Mesenchymal stem cell (in vitro differentiated cells and primary cell): ENCODE results near the gene RENBP.

Experiments
- DNase-seq: peaks from one replicate; pipeline ENCODE4 v3.0.0-alpha.2; 2013
- H2AFZ ChIP-seq: one replicate; pipeline ENCODE4 v1.6.1; 2013; ENCODE audit warnings: low read depth, mild to moderate bottlenecking, control low read depth, inconsistent platforms, low read length, moderate library complexity
- H2AK5ac ChIP-seq: 2 replicates; pipeline ENCODE4 v1.6.1; 2013; ENCODE audit warnings: low read length, moderate library complexity, mild to moderate bottlenecking, inconsistent platforms; ENCODE audit not compliant: severe bottlenecking
- H2BK120ac ChIP-seq: one replicate; pipeline ENCODE4 v1.6.1; 2013; ENCODE audit warnings: low read depth, mild to moderate bottlenecking, inconsistent platforms, low read length, moderate library complexity
- H2BK12ac ChIP-seq, 2 experiments: one replicate each; pipeline ENCODE4 v1.6.1; 2013; ENCODE audit warnings: inconsistent platforms in 2 of 2, low read length in 2 of 2, mild to moderate bottlenecking in 2 of 2, moderate library complexity in 2 of 2, control low read depth in 1 of 2
- H2BK15ac ChIP-seq: one replicate; pipeline ENCODE4 v1.6.1; 2013; ENCODE audit warnings: mild to moderate bottlenecking, low read depth, inconsistent platforms; ENCODE audit not compliant: poor library complexity, severe bottlenecking
- H2BK5ac ChIP-seq: 2 replicates; pipeline ENCODE4 v1.6.1; 2013; ENCODE audit warnings: low read depth, mild to moderate bottlenecking, low read length, control low read depth, inconsistent platforms; ENCODE audit not compliant: poor library complexity, severe bottlenecking
- H3K14ac ChIP-seq, 2 experiments: one replicate each; pipeline ENCODE4 v1.6.1; 2013; ENCODE audit warnings: inconsistent platforms in 2 of 2, low read length in 2 of 2, control low read depth in 1 of 2, mild to moderate bottlenecking in 1 of 2, moderate library complexity in 1 of 2
- H3K18ac ChIP-seq, 2 experiments: one replicate each; pipeline ENCODE4 v1.6.1; 2013; ENCODE audit warnings: inconsistent platforms in 2 of 2, low read length in 2 of 2, control low read depth in 1 of 2, low read depth in 1 of 2, mild to moderate bottlenecking in 1 of 2
- H3K23ac ChIP-seq, 2 experiments: one replicate each; pipeline ENCODE4 v1.6.1; 2013; ENCODE audit warnings: inconsistent platforms in 2 of 2, low read length in 2 of 2, mild to moderate bottlenecking in 2 of 2, moderate library complexity in 2 of 2, control low read depth in 1 of 2
- H3K27ac ChIP-seq: 2 replicates; pipeline ENCODE4 v1.5.1; 2013; ENCODE audit warnings: mild to moderate bottlenecking, moderate library complexity, low read length, control low read depth, inconsistent platforms; ENCODE audit not compliant: poor library complexity, severe bottlenecking
- H3K27me3 ChIP-seq, 2 experiments: 2 replicates each; pipeline versions ENCODE4 v1.6.1 to v1.7.0; 2013; ENCODE audit warnings: low read length in 2 of 2, mild to moderate bottlenecking in 2 of 2, moderate library complexity in 2 of 2, control low read depth in 1 of 2, inconsistent platforms in 1 of 2; ENCODE audit not compliant: control insufficient read depth in 1 of 2, insufficient read depth in 1 of 2
- H3K36me3 ChIP-seq, 2 experiments: 2 replicates each; pipeline versions ENCODE4 v1.6.1 to v1.7.0; 2013; ENCODE audit warnings: low read length in 2 of 2, control low read depth in 1 of 2, inconsistent platforms in 1 of 2, low read depth in 1 of 2, mild to moderate bottlenecking in 1 of 2; ENCODE audit not compliant: insufficient read depth in 2 of 2, control insufficient read depth in 1 of 2
- H3K4ac ChIP-seq, 2 experiments: one replicate each; pipeline ENCODE4 v1.6.1; 2013; ENCODE audit warnings: inconsistent platforms in 2 of 2, low read length in 2 of 2, mild to moderate bottlenecking in 2 of 2, moderate library complexity in 2 of 2, control low read depth in 1 of 2, low read depth in 1 of 2
- H3K4me1 ChIP-seq: 2 replicates; pipeline ENCODE4 v1.6.1; 2013; ENCODE audit warnings: low read depth, low read length, control low read depth; ENCODE audit not compliant: control insufficient read depth, insufficient read depth
- H3K4me2 ChIP-seq: 2 replicates; pipeline ENCODE4 v1.6.1; 2013; ENCODE audit warnings: low read length, mild to moderate bottlenecking, inconsistent platforms; ENCODE audit not compliant: poor library complexity, severe bottlenecking
- H3K4me3 ChIP-seq, 2 experiments: 2 replicates each; pipeline versions ENCODE4 v1.5.1 to v1.7.0; 2013; ENCODE audit warnings: low read length in 2 of 2, mild to moderate bottlenecking in 2 of 2, control low read depth in 1 of 2, low read depth in 1 of 2; ENCODE audit not compliant: insufficient read depth in 1 of 2
- H3K79me1 ChIP-seq: replicated peaks from 2 replicates; pipeline ENCODE4 v1.6.1; 2013; ENCODE audit warnings: mild to moderate bottlenecking, control low read depth, low read length, inconsistent platforms; ENCODE audit not compliant: poor library complexity, severe bottlenecking
- H3K9ac ChIP-seq: 2 replicates; pipeline ENCODE4 v1.7.0; 2013; ENCODE audit warnings: mild to moderate bottlenecking, low read length, moderate library complexity
- H3K9me3 ChIP-seq: 2 replicates; pipeline ENCODE4 v1.7.0; 2013; ENCODE audit warnings: mild to moderate bottlenecking, low read length; ENCODE audit not compliant: control insufficient read depth
- H4K8ac ChIP-seq: one replicate; pipeline ENCODE4 v1.6.1; 2013; ENCODE audit warnings: inconsistent platforms, mild to moderate bottlenecking, low read length, moderate library complexity
- H4K91ac ChIP-seq: one replicate; pipeline ENCODE4 v1.6.1; 2013; ENCODE audit warnings: mild to moderate bottlenecking, low read length, inconsistent platforms
- WGBS: methylation state at CpG from one replicate; pipeline ENCODE4 v1.1.7; 2013; ENCODE audit warnings: mixed read lengths; 5-methylcytosine and 5-hydroxymethylcytosine counted together

Gene RENBP

GRCh38 chrX:153970357-153971123 lies 26.1 kb upstream of the RENBP start:
- H3K9ac ChIP-seq = peak overlapping the region; percentile 98
- H3K79me1 ChIP-seq = no peaks in the 10 kb centered on the region
- 0% methylated on average over 10 of the region's 49 CpGs for WGBS
- H2BK5ac ChIP-seq = peak overlapping the region; percentile 88
- no peak overlapping the region for H3K14ac ChIP-seq
- DNase-seq = peak; percentile 79
- H4K8ac ChIP-seq = peak overlapping the region; percentile 64
- H3K4ac ChIP-seq = peak overlapping the region; percentile 22 to 100
- H2AFZ ChIP-seq = no peak overlapping the region
- H3K27me3 ChIP-seq = no peaks in the 10 kb centered on the region
- peak overlapping the region; percentile 73 for H2BK120ac ChIP-seq
- peak overlapping the region; percentile 89 for H4K91ac ChIP-seq
- H2AK5ac ChIP-seq = peak overlapping the region; percentile 78
- H2BK12ac ChIP-seq = no peak overlapping the region
- no peaks in the 10 kb centered on the region for H3K9me3 ChIP-seq
- H3K4me3 ChIP-seq = peak overlapping the region; percentile 87 to 99
- peaks cover 0 to 21% of the 10 kb centered on the region in 2 experiments for H3K36me3 ChIP-seq
- peak overlapping the region; percentile 76 to 94 for H3K18ac ChIP-seq
- H3K23ac ChIP-seq = no peak overlapping the region
- H2BK15ac ChIP-seq = peak overlapping the region; percentile 69
- H3K4me1 ChIP-seq = peaks cover 41% of the 10 kb centered on the region
- H3K27ac ChIP-seq = peak overlapping the region; percentile 92
- H3K4me2 ChIP-seq = peak overlapping the region; percentile 81

- peaks cover 0 to 26% of the 10 kb centered on the region in 2 experiments for H3K36me3 ChIP-seq
- H2BK5ac ChIP-seq = no peak overlapping the region
- no peak overlapping the region for H3K14ac ChIP-seq
- WGBS = 0% methylated on average over 2 of the region's 26 CpGs
- DNase-seq = peak; percentile 53
- no peak overlapping the region for H2BK12ac ChIP-seq
- H3K4ac ChIP-seq = peak overlapping the region in 1 of 2 experiments; percentile 16
- H3K9ac ChIP-seq = peak overlapping the region; percentile 87
- no peak overlapping the region for H3K23ac ChIP-seq
- no peaks in the 10 kb centered on the region for H3K27me3 ChIP-seq
- H2AFZ ChIP-seq = no peak overlapping the region
- H4K91ac ChIP-seq = no peak overlapping the region
- H4K8ac ChIP-seq = no peak overlapping the region
- peaks cover 43% of the 10 kb centered on the region for H3K4me1 ChIP-seq
- H2BK120ac ChIP-seq = no peak overlapping the region
- no peak overlapping the region for H2AK5ac ChIP-seq
- H3K18ac ChIP-seq = peak overlapping the region in 1 of 2 experiments; percentile 76
- peak overlapping the region; percentile 82 for H3K27ac ChIP-seq
- H3K4me2 ChIP-seq = peak overlapping the region; percentile 81
- no peaks in the 10 kb centered on the region for H3K9me3 ChIP-seq
- no peak overlapping the region for H2BK15ac ChIP-seq
- H3K4me3 ChIP-seq = peak overlapping the region; percentile 87 to 99
- H3K79me1 ChIP-seq = no peaks in the 10 kb centered on the region
Observed at GRCh38 chrX:153969904-153970356, 25.5 kb upstream of the RENBP start.

GRCh38 chrX:153969125-153969903 lies 24.9 kb upstream of the RENBP start:
- H3K4ac ChIP-seq = peak overlapping the region in 1 of 2 experiments; percentile 58
- no peak overlapping the region for H4K8ac ChIP-seq
- H3K14ac ChIP-seq = peak overlapping the region in 1 of 2 experiments; percentile 32
- H3K27ac ChIP-seq = peak overlapping the region; percentile 82
- H3K79me1 ChIP-seq = no peaks in the 10 kb centered on the region
- H4K91ac ChIP-seq = no peak overlapping the region
- no peak overlapping the region for H2BK12ac ChIP-seq
- H2BK5ac ChIP-seq = no peak overlapping the region
- H2AFZ ChIP-seq = no peak overlapping the region
- H3K4me3 ChIP-seq = peak overlapping the region; percentile 87 to 99
- WGBS = 2% methylated on average over 21 of the region's 25 CpGs
- peak overlapping the region; percentile 81 for H3K4me2 ChIP-seq
- no peak overlapping the region for H3K18ac ChIP-seq
- no peak for DNase-seq
- peak overlapping the region; percentile 87 for H3K9ac ChIP-seq
- H3K23ac ChIP-seq = no peak overlapping the region
- H2BK15ac ChIP-seq = no peak overlapping the region
- H3K9me3 ChIP-seq = no peaks in the 10 kb centered on the region
- H3K4me1 ChIP-seq = peaks cover 39% of the 10 kb centered on the region
- no peak overlapping the region for H2BK120ac ChIP-seq
- peaks cover 0 to 29% of the 10 kb centered on the region in 2 experiments for H3K36me3 ChIP-seq
- H3K27me3 ChIP-seq = peaks cover 0 to 3% of the 10 kb centered on the region in 2 experiments
- no peak overlapping the region for H2AK5ac ChIP-seq

- H2BK15ac ChIP-seq = no peak overlapping the region
- peaks cover 0 to 4% of the 10 kb centered on the region in 2 experiments for H3K27me3 ChIP-seq
- peak overlapping the region; percentile 81 for H3K4me2 ChIP-seq
- WGBS = 27% methylated on average over 9 of the region's 12 CpGs
- H4K91ac ChIP-seq = no peak overlapping the region
- H2BK5ac ChIP-seq = no peak overlapping the region
- H4K8ac ChIP-seq = no peak overlapping the region
- no peak overlapping the region for H3K18ac ChIP-seq
- peaks cover 0 to 35% of the 10 kb centered on the region in 2 experiments for H3K36me3 ChIP-seq
- no peak overlapping the region for H2AK5ac ChIP-seq
- no peaks in the 10 kb centered on the region for H3K9me3 ChIP-seq
- H3K9ac ChIP-seq = peak overlapping the region; percentile 87
- H3K23ac ChIP-seq = no peak overlapping the region
- H3K4ac ChIP-seq = no peak overlapping the region
- H2BK120ac ChIP-seq = no peak overlapping the region
- H3K4me1 ChIP-seq = peaks cover 36% of the 10 kb centered on the region
- peak overlapping the region; percentile 82 for H3K27ac ChIP-seq
- no peak for DNase-seq
- H3K79me1 ChIP-seq = no peaks in the 10 kb centered on the region
- H2BK12ac ChIP-seq = no peak overlapping the region
- H3K14ac ChIP-seq = no peak overlapping the region
- H2AFZ ChIP-seq = no peak overlapping the region
- H3K4me3 ChIP-seq = peak overlapping the region; percentile 87 to 99
Observed at GRCh38 chrX:153968754-153969124, 24.3 kb upstream of the RENBP start.
